ENCODE measurements around the gene INMT.

GRCh38 chr7:30707391-30708357, 44.3 kb upstream of the INMT start:
- no peak for TF ChIP-seq CTCF (IDR thresholded peaks at IDR 0.05)
- no peak for TF ChIP-seq POLR2A (IDR thresholded peaks at IDR 0.05)
